Transverse colon (tissue), 4 donors: Measurements from ENCODE around the gene BTBD2. TPM values are rescaled to one million over a fixed set of nuclear protein-coding genes. Genes with fewer than 3 reads are reported as not detected.
"Not testable (repeated sequence)": the region's sequence is repeated elsewhere in the genome, so short reads cannot be mapped to it uniquely, and the experiment has no call there.

ENCODE experiments used
- DNase-seq: peaks from one replicate; pipeline ENCODE4 v3.0.0-alpha.2; 2019
- H3K27ac ChIP-seq, 4 donors: fragments of 200-600 bp; sonication (generic); 2 replicates each; pipeline ENCODE4 v1.5.1; 2016 to 2018; ENCODE audit warnings: inconsistent platforms in 4 of 4
- H3K27me3 ChIP-seq: fragments of 200-600 bp; sonication (generic); 2 replicates; pipeline ENCODE4 v1.5.1; 2017; ENCODE audit warnings: inconsistent platforms
- H3K36me3 ChIP-seq, 4 donors: fragments of 200-600 bp; sonication (generic); 2 replicates each; pipeline ENCODE4 v1.5.1; 2017 to 2019; ENCODE audit warnings: inconsistent platforms in 4 of 4
- H3K4me1 ChIP-seq, 4 donors: fragments of 200-600 bp; sonication (generic); 2 replicates each; pipeline ENCODE4 v1.5.1; 2017 to 2020; ENCODE audit warnings: inconsistent platforms in 4 of 4
- H3K4me3 ChIP-seq, 4 donors: fragments of 200-600 bp; sonication (generic); 1 replicate in 1 of 4; 2 replicates in 3 of 4; pipeline versions ENCODE4 v1.5.1 to v1.6.1; 2017 to 2019; ENCODE audit warnings: inconsistent platforms in 4 of 4
- H3K9me3 ChIP-seq, 2 donors: fragments of 200-600 bp; sonication (generic); 2 replicates each; pipeline ENCODE4 v1.5.1; 2017 to 2019; ENCODE audit warnings: inconsistent platforms in 2 of 2
- CTCF ChIP-seq, 5 experiments: fragments of 200-600 bp in 3 of 5; fragments of 450-650 bp in 2 of 5; sonication (generic) in 3 of 5; IDR thresholded peaks; 1 replicate in 2 of 5; 2 replicates in 3 of 5; pipeline ENCODE4 v1.5.1; 2016 to 2017; ENCODE audit warnings: antibody characterized with exemption in 5 of 5, inconsistent platforms in 3 of 5, mild to moderate bottlenecking in 2 of 5, moderate library complexity in 1 of 5
- EP300 ChIP-seq: sonication (generic); formaldehyde crosslinking; IDR thresholded peaks from one replicate; pipeline ENCODE4 v1.6.1; 2017; ENCODE audit warnings: antibody characterized with exemption, low read depth
- POLR2A ChIP-seq: fragments of 450-650 bp; IDR thresholded peaks from one replicate; pipeline ENCODE4 v1.6.1; 2016; ENCODE audit warnings: antibody characterized with exemption, mild to moderate bottlenecking, moderate library complexity
- POLR2AphosphoS5 ChIP-seq, 3 donors: sonication (generic); formaldehyde crosslinking; IDR thresholded peaks; one replicate each; pipeline ENCODE4 v1.6.1; 2016; ENCODE audit warnings: antibody characterized with exemption in 3 of 3
- WGBS, 2 donors: methylation state at CpG; one replicate each; pipeline ENCODE4 v1.1.5; 2018; ENCODE audit warnings: low coverage in 1 of 2; 5-methylcytosine and 5-hydroxymethylcytosine counted together
- in situ Hi-C, 4 donors: fragments of 200-750 bp; cut with MboI; loops; one replicate each; pipeline versions ENCODE4 v1.15.0 to v1.15.1; 2017; ENCODE audit warnings: low sequenced_read_pairs in 3 of 4, low pct_ligation_motif_present in 1 of 4, low pct_unique_long_range_greater_than_20kb in 1 of 4
- intact Hi-C: fragments of 100-400 bp; cut with DNase I; formaldehyde crosslinking; loops from one replicate; pipeline ENCODE4 v1.15.1; 2023; ENCODE audit warnings: low total_unique reads
- total RNA-seq, 4 donors: library from RNA; depleted of rRNA; stranded (reverse); fragments of >200 nt; gene quantifications; one replicate each; pipeline ENCODE4 v1.1.0, GENCODE V29; 2016

BTBD2 gene
- total RNA-seq, 4 donors from 2014 or later = 66.7 to 88.6 (median 84.4) TPM

- TF ChIP-seq POLR2AphosphoS5 (IDR thresholded peaks at IDR 0.05) (no peak), CTCF (IDR thresholded peaks at IDR 0.05) (no peak), POLR2A (no peak), EP300 (no peak)
- Histone ChIP-seq H3K4me1 (no peaks in the 10 kb centered on the region), H3K9me3 (no peaks in the 10 kb centered on the region), H3K27me3 (no peaks in the 10 kb centered on the region), H3K27ac (no peak overlapping the region), H3K36me3 (peaks cover 0 to 38% (median 13%) of the 10 kb centered on the region in 4 donors), H3K4me3 (no peak overlapping the region)
- in situ Hi-C loops (no loop called here), intact Hi-C loops (no loop called here)
- no peak for DNase-seq
- WGBS, 2 donors = 93% methylated on average over 39 of the region's 40 CpGs; no CpG with 5 or more reads in 1 of the 2 donors
Observed at GRCh38 chr19:1989513-1990229, 25.8 kb downstream of the BTBD2 start.

- H3K27me3 ChIP-seq, in situ Hi-C loops, H3K4me3 ChIP-seq, intact Hi-C loops, H3K9me3 ChIP-seq, H3K27ac ChIP-seq, DNase-seq, H3K4me1 ChIP-seq: not testable (repeated sequence)
- 80 to 81% methylated on average over 9 to 10 of the region's 10 CpGs for WGBS, 2 donors
- H3K36me3 ChIP-seq = peaks cover 0 to 38% (median 13%) of the 10 kb centered on the region in 4 donors
Observed at GRCh38 chr19:1988464-1988863, 27.1 kb downstream of the BTBD2 start.

GRCh38 chr19:1987197-1988187 is 28.0 kb downstream of the BTBD2 start:
- peaks cover 0 to 38% (median 13%) of the 10 kb centered on the region in 4 donors for H3K36me3 ChIP-seq
- no peak overlapping the region for H3K27ac ChIP-seq

More at GRCh38 chr19:1987197-1988187, 28.0 kb downstream of the BTBD2 start:
- in situ Hi-C loops (no loop called here), intact Hi-C loops (no loop called here)
- TF ChIP-seq CTCF (IDR thresholded peaks at IDR 0.05) (no peak), POLR2AphosphoS5 (IDR thresholded peaks at IDR 0.05) (peak in 1 of 3 donors; percentile 15), EP300 (no peak)
- H3K9me3 ChIP-seq = no peaks in the 10 kb centered on the region
- DNase-seq = no peak
- no peaks in the 10 kb centered on the region for H3K4me1 ChIP-seq
- H3K4me3 ChIP-seq = no peak overlapping the region
- 88% methylated on average over 34 of the region's 42 CpGs; no CpG with 5 or more reads in 1 of the 2 donors for WGBS, 2 donors
- no peaks in the 10 kb centered on the region for H3K27me3 ChIP-seq
